Thoracic aorta (tissue), 2 donors: ENCODE results near the gene STARD3NL. TPM values are rescaled to one million over a fixed set of nuclear protein-coding genes. Genes with fewer than 3 reads are reported as not detected.

ENCODE experiments used
- ATAC-seq: fragments of 150-250 bp; one replicate; pipeline ENCODE4 v1.8.0; 2017; ENCODE audit warnings: low read depth; ENCODE audit not compliant: insufficient number of reproducible peaks, low FRiP score
- DNase-seq: peaks from one replicate; pipeline ENCODE4 v3.0.0-alpha.2; 2020; ENCODE audit warnings: low spot score
- H3K27ac ChIP-seq, 2 donors: fragments of 200-600 bp; sonication (generic); 1 replicate in 1 of 2; 2 replicates in 1 of 2; pipeline ENCODE4 v1.5.1; 2016; ENCODE audit warnings: mild to moderate bottlenecking in 2 of 2, moderate library complexity in 2 of 2
- H3K27me3 ChIP-seq: fragments of 200-600 bp; sonication (generic); replicated peaks from 2 replicates; pipeline ENCODE4 v1.6.0; 2016; ENCODE audit warnings: mild to moderate bottlenecking; ENCODE audit not compliant: insufficient read depth
- H3K36me3 ChIP-seq: fragments of 200-600 bp; sonication (generic); one replicate; pipeline ENCODE4 v1.5.1; 2016
- H3K4me1 ChIP-seq, 2 donors: fragments of 200-600 bp; sonication (generic); 1 replicate in 1 of 2; 2 replicates in 1 of 2; pipeline versions ENCODE4 v1.5.1 to v1.6.0; 2016; ENCODE audit warnings: low read depth in 2 of 2, mild to moderate bottlenecking in 1 of 2; ENCODE audit not compliant: control insufficient read depth in 1 of 2
- H3K4me3 ChIP-seq: fragments of 200-600 bp; sonication (generic); 2 replicates; pipeline ENCODE4 v1.5.1; 2016; ENCODE audit warnings: mild to moderate bottlenecking
- H3K9me3 ChIP-seq: fragments of 200-600 bp; sonication (generic); 2 replicates; pipeline ENCODE4 v1.5.1; 2016
- total RNA-seq, 2 donors: library from RNA; depleted of rRNA; stranded (reverse); fragments of >200 nt; gene quantifications; one replicate each; pipeline versions ENCODE4 v1.1.0 to v1.2.3, GENCODE V29; 2016
- TF ChIP-seq, protein P1 (sequence below): fragments of 200-600 bp; sonication (generic); IDR thresholded peaks from one replicate; pipeline ENCODE4 v1.5.1; 2019; ENCODE audit warnings: antibody characterized with exemption

The STARD3NL gene
- total RNA-seq, 2 donors from 2014 or later: 24.8 to 27.6 TPM

- no peak for ATAC-seq
- H3K4me1 ChIP-seq: peaks cover 28 to 52% of the 10 kb centered on the region in 2 donors
- DNase-seq: no peak
- no peaks in the 10 kb centered on the region for H3K27me3 ChIP-seq
- no peak overlapping the region for H3K27ac ChIP-seq
- H3K4me3 ChIP-seq: no peak overlapping the region
- H3K9me3 ChIP-seq: no peaks in the 10 kb centered on the region
- TF ChIP-seq, protein P1, sequence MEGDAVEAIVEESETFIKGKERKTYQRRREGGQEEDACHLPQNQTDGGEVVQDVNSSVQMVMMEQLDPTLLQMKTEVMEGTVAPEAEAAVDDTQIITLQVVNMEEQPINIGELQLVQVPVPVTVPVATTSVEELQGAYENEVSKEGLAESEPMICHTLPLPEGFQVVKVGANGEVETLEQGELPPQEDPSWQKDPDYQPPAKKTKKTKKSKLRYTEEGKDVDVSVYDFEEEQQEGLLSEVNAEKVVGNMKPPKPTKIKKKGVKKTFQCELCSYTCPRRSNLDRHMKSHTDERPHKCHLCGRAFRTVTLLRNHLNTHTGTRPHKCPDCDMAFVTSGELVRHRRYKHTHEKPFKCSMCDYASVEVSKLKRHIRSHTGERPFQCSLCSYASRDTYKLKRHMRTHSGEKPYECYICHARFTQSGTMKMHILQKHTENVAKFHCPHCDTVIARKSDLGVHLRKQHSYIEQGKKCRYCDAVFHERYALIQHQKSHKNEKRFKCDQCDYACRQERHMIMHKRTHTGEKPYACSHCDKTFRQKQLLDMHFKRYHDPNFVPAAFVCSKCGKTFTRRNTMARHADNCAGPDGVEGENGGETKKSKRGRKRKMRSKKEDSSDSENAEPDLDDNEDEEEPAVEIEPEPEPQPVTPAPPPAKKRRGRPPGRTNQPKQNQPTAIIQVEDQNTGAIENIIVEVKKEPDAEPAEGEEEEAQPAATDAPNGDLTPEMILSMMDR: no peak
- no peaks in the 10 kb centered on the region for H3K36me3 ChIP-seq
These were observed 20.3 kb downstream of the STARD3NL start for GRCh38 chr7:38198366-38198765.

DNA sequence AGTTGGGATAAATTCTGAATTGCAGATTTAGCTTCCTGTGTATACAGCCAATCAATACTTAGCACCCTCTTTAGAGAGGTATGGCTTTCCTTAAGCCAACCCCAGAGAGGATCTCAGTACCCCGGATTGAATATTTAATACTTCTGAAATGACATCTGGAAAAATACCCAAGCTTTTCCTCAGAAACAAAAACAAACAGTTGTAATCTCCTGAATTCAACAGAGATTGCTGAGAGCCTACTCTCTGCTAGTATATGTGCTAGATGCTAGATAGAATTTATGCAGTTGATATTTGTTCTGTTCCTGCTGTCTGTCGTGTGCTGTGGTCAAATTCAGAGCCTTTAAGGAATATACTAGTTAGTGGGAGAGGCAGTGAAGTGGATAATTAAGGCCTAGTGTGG is 21.1 kb downstream of the STARD3NL start:
- Histone ChIP-seq H3K4me3 (no peak overlapping the region), H3K27ac (no peak overlapping the region), H3K9me3 (no peaks in the 10 kb centered on the region), H3K4me1 (peaks cover 28 to 52% of the 10 kb centered on the region in 2 donors), H3K36me3 (no peaks in the 10 kb centered on the region), H3K27me3 (no peaks in the 10 kb centered on the region)
- TF ChIP-seq, protein P1: no peak
- ATAC-seq (no peak), DNase-seq (no peak)

DNA sequence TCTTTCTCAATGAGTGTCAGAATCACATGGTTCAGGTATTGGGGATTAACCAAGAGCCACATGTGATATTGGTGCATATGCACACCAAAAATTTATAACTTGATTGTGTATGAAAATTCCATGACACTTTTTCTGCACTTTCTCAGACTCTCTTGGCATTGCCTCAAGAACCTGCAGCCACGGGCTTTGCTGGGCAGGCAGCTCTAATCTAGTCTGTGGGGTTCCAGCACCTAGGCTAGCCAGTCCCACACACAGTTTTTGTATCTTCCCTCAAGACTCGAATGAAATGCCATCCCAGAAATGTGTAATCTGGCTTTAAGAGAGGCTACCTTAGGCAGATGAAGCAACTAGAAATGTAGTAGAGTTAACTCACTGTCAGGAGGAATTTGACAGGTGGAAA is 21.7 kb downstream of the STARD3NL start:
- DNase-seq: no peak
- Histone ChIP-seq H3K4me1 (peaks cover 28 to 52% of the 10 kb centered on the region in 2 donors), H3K4me3 (no peak overlapping the region), H3K36me3 (no peaks in the 10 kb centered on the region), H3K27me3 (no peaks in the 10 kb centered on the region), H3K9me3 (no peaks in the 10 kb centered on the region), H3K27ac (no peak overlapping the region)
- no peak for ATAC-seq
- TF ChIP-seq, protein P1: no peak

GRCh38 chr7:38206071-38206470 is 28.0 kb downstream of the STARD3NL start:
- Histone ChIP-seq H3K9me3 (no peaks in the 10 kb centered on the region), H3K4me1 (no peaks in the 10 kb centered on the region), H3K4me3 (no peak overlapping the region), H3K27ac (no peak overlapping the region), H3K36me3 (peaks cover 12% of the 10 kb centered on the region), H3K27me3 (no peaks in the 10 kb centered on the region)
- ATAC-seq (no peak), DNase-seq (no peak)
- TF ChIP-seq, protein P1: no peak

GRCh38 chr7:38207843-38208242 is 29.8 kb downstream of the STARD3NL start:
- Histone ChIP-seq H3K9me3 (no peaks in the 10 kb centered on the region), H3K36me3 (peaks cover 12% of the 10 kb centered on the region), H3K4me1 (peaks cover 0 to 6% of the 10 kb centered on the region in 2 donors), H3K4me3 (no peak overlapping the region), H3K27me3 (no peaks in the 10 kb centered on the region), H3K27ac (no peak overlapping the region)
- DNase-seq: no peak
- TF ChIP-seq, protein P1: no peak
- no peak for ATAC-seq
